Kidney epithelial cell (primary cell): ENCODE data around the gene CELA2B. TPM values are rescaled to one million over a fixed set of nuclear protein-coding genes. Genes with fewer than 3 reads are reported as not detected.
"Not testable (repeated sequence)": the region's sequence is repeated elsewhere in the genome, so short reads cannot be mapped to it uniquely, and the experiment has no call there.

Experiments
- DNase-seq: peaks from one replicate; pipeline ENCODE4 v3.0.0-alpha.2; 2010; ENCODE audit warnings: low read depth
- H3K27me3 ChIP-seq: 2 replicates; pipeline ENCODE4 v1.6.0; 2011; ENCODE audit warnings: low read length; ENCODE audit not compliant: control insufficient read depth, insufficient read depth
- H3K36me3 ChIP-seq: 2 replicates; pipeline ENCODE4 v1.5.1; 2011; ENCODE audit warnings: low read length; ENCODE audit not compliant: control insufficient read depth, insufficient read depth
- H3K4me3 ChIP-seq: 2 replicates; pipeline ENCODE4 v1.5.1; 2011; ENCODE audit warnings: low read depth, mild to moderate bottlenecking, control low read depth, low read length
- total RNA-seq: library from RNA; depleted of rRNA; stranded (reverse); fragments of >200 nt; gene quantifications from 2 replicates; pipeline ENCODE4 v1.2.3, GENCODE V29; 2015
- TF ChIP-seq, protein P1 (sequence below): IDR thresholded peaks from 2 replicates; pipeline ENCODE4 v1.5.1; 2011; ENCODE audit warnings: mild to moderate bottlenecking, moderate library complexity, low read length, control low read depth, inconsistent platforms; ENCODE audit not compliant: insufficient read depth, poor library complexity, severe bottlenecking

The CELA2B gene
- total RNA-seq, 1 donor from 2014 or later: not detected

DNA sequence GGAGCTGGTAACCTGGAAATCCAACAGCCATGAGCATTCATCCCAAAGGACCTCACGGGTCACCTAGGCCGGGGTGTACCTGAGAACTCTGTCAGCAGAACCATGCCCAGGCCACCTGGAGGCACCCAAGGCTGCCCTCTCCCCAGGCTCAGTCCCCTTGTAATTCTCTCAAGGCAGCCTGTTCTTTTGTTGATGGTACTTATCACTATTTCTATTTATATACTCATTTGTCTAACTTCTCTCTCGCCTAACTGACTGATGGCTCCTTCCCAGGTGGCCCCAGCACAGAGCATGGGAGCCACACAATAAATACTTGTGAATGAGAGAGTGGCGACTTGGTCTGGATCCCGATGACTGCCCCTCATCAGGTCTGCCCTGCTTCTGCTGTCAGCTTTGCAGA lies 31.4 kb downstream of the CELA2B start:
- no peak for DNase-seq
- H3K27me3 ChIP-seq: no peaks in the 10 kb centered on the region

DNA sequence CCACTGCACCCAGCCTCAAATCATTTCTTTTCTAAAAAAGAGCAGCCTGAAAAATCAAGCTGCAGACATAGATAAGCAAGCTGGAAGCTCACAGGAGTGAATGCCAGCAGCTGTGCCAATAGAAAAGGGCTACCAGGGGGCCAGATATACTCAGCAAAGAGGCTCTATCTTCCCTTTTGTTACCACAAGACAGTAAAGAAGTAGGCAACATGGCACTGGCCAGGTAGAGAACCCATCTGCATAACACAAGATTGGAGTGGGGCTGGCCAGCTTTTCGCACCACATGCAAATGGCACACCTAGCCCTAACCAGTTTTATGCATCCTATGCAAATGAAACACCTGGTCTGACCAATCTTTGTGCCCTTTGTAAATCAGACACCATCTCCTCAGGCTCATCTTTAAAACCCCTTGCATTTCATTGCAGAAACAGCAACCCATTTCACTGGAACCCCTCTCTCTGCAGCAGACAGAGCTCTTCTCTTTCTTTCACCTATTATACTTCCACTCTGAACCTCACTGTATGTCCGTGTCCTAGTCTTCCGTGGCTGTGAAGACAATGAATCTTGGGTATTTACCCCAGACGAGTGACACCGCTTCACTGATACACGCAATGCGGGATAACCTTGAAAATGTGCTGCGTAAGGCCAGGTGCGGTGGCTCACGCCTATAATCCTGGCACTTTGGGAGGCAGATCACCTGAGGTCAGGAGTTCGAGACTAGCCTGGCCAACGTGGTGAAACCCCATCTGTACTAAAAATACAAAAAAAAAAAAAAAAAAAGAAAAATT lies 33.0 kb downstream of the CELA2B start:
- no peak for DNase-seq
- Histone ChIP-seq H3K4me3 (no peak overlapping the region), H3K27me3 (no peaks in the 10 kb centered on the region), H3K36me3 (peaks cover 1% of the 10 kb centered on the region)
- TF ChIP-seq, protein P1, sequence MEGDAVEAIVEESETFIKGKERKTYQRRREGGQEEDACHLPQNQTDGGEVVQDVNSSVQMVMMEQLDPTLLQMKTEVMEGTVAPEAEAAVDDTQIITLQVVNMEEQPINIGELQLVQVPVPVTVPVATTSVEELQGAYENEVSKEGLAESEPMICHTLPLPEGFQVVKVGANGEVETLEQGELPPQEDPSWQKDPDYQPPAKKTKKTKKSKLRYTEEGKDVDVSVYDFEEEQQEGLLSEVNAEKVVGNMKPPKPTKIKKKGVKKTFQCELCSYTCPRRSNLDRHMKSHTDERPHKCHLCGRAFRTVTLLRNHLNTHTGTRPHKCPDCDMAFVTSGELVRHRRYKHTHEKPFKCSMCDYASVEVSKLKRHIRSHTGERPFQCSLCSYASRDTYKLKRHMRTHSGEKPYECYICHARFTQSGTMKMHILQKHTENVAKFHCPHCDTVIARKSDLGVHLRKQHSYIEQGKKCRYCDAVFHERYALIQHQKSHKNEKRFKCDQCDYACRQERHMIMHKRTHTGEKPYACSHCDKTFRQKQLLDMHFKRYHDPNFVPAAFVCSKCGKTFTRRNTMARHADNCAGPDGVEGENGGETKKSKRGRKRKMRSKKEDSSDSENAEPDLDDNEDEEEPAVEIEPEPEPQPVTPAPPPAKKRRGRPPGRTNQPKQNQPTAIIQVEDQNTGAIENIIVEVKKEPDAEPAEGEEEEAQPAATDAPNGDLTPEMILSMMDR: no peak

More for the DNA sequence above, 31.4 kb downstream of the CELA2B start:
- H3K36me3 ChIP-seq: peaks cover 1% of the 10 kb centered on the region
- H3K4me3 ChIP-seq: no peak overlapping the region
- TF ChIP-seq, protein P1: no peak

- Histone ChIP-seq H3K36me3 (peaks cover 3% of the 10 kb centered on the region), H3K4me3 (no peak overlapping the region), H3K27me3 (no peaks in the 10 kb centered on the region)
- TF ChIP-seq, protein P1: no peak
- no peak for DNase-seq
Observed at GRCh38 chr1:15509586-15509985, 33.7 kb downstream of the CELA2B start.

- peaks cover 3% of the 10 kb centered on the region for H3K36me3 ChIP-seq
- H3K4me3 ChIP-seq: no peak overlapping the region
- DNase-seq: no peak
- TF ChIP-seq, protein P1: no peak
- no peaks in the 10 kb centered on the region for H3K27me3 ChIP-seq
Observed at GRCh38 chr1:15510611-15511405, 34.9 kb downstream of the CELA2B start.

DNA sequence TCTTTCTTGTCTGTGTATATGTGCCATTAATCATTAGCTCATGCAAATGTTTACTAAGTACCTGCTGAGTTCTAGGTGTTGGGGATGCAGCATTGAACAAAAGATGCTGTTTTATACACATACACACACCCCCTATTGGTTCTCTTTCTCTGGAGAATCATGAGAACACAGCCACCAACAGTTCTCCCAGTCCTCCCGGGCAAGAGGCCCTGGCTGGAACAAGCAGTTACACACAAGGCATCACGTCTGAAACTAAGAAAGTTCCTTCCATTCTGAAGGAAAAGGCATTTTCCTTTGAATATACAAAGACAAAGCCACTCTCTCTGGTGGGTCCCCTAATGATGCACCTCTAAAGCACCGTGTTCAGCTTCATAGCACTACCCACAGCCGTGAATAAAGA lies 37.3 kb downstream of the CELA2B start:
- H3K36me3 ChIP-seq: peaks cover 3% of the 10 kb centered on the region
- no peak overlapping the region for H3K4me3 ChIP-seq
- DNase-seq: no peak
- H3K27me3 ChIP-seq: no peaks in the 10 kb centered on the region
- TF ChIP-seq, protein P1: no peak

- Histone ChIP-seq H3K27me3 (no peaks in the 10 kb centered on the region), H3K36me3 (peaks cover 3% of the 10 kb centered on the region), H3K4me3 (no peak overlapping the region)
- TF ChIP-seq, protein P1: no peak
- no peak for DNase-seq
Observed at GRCh38 chr1:15513919-15514318, 38.0 kb downstream of the CELA2B start.

- DNase-seq, H3K27me3 ChIP-seq, H3K36me3 ChIP-seq, H3K4me3 ChIP-seq: not testable (repeated sequence)
Observed at GRCh38 chr1:15514557-15514956, 38.7 kb downstream of the CELA2B start.
